Psoas muscle (tissue), 8 donors: Measurements from ENCODE around the gene PATZ1. TPM values are rescaled to one million over a fixed set of nuclear protein-coding genes. Genes with fewer than 3 reads are reported as not detected.

Source experiments
- ATAC-seq, 4 donors: fragments of 200-7000 bp; cut with Tn5 transposase; one replicate each; pipeline ENCODE4 v1.9.1; 2020; ENCODE audit warnings: moderate library complexity in 3 of 4, mild to moderate bottlenecking in 2 of 4
- DNase-seq, 2 donors: peaks; one replicate each; pipeline ENCODE4 v3.0.0-alpha.2; 2020
- H3K27ac ChIP-seq: fragments of 200-600 bp; one replicate; pipeline ENCODE4 v1.8.0; 2022
- H3K27me3 ChIP-seq, 3 donors: fragments of 200-600 bp in 1 of 3; one replicate each; pipeline versions ENCODE4 v1.6.1 to v1.8.0; 2013 to 2022; ENCODE audit warnings: low read length in 2 of 3, mild to moderate bottlenecking in 2 of 3, moderate library complexity in 1 of 3; ENCODE audit not compliant: insufficient read depth in 3 of 3
- H3K36me3 ChIP-seq, 2 donors: fragments of 200-600 bp in 1 of 2; one replicate each; pipeline versions ENCODE4 v1.6.1 to v1.8.0; 2013 to 2022; ENCODE audit warnings: low read depth in 1 of 2, mild to moderate bottlenecking in 1 of 2, moderate library complexity in 1 of 2; ENCODE audit not compliant: insufficient read depth in 1 of 2
- H3K4me1 ChIP-seq: fragments of 200-600 bp; one replicate; pipeline ENCODE4 v1.8.0; 2022
- H3K4me3 ChIP-seq: fragments of 200-600 bp; one replicate; pipeline ENCODE4 v1.8.0; 2022; ENCODE audit warnings: mild to moderate bottlenecking
- H3K9me3 ChIP-seq: fragments of 200-600 bp; one replicate; pipeline ENCODE4 v1.8.0; 2022
- WGBS, 3 donors: extraction: QIAGEN DNeasy Blood & Tissue Kit; methylation state at CpG; one replicate each; pipeline versions ENCODE4 v1.1.6 to v1.1.7; 2013; 5-methylcytosine and 5-hydroxymethylcytosine counted together
- intact Hi-C, 2 donors: fragments of 100-400 bp; cut with DNase I; formaldehyde crosslinking; loops; one replicate each; pipeline versions ENCODE4 v1.11.0 to v1.14.2; 2022
- polyA plus RNA-seq, 3 donors: library from polyadenylated mRNA; stranded (reverse); fragments of 200-250 nt; gene quantifications; one replicate each; pipeline ENCODE4 v1.2.3, GENCODE V29; 2013
- total RNA-seq, 4 donors: library from RNA; stranded (reverse); fragmentation: NEBNext Ultra II Directional in 2 of 4; extraction: Animal tissue kit (Norgen Biotek cat#: 25700) in 2 of 4; gene quantifications; one replicate each; pipeline versions ENCODE4 v1.2.1 to v1.2.4, GENCODE V29; 2021 to 2023
- TF ChIP-seq, protein P1 (sequence below): fragments of 200-600 bp; IDR thresholded peaks from one replicate; pipeline ENCODE4 v1.8.0; 2022; ENCODE audit warnings: antibody characterized with exemption
- donor health status: healthy with polysubstance abuse.
- donor health status: DM: no; HTN: no; CAD: no; lungs with moderate emphysema.
- donor health status: Bipolar disorder and iron deficiency.
- donor health status: healthy.
- donor health status: DM: yes; HTN: yes; CAD: no.
- donor health status: DM: no; HTN: no; CAD: no.
- donor health status: DM: no; HTN: no; CAD: no.
- donor health status: DM: yes; HTN: yes; CAD: no.

PATZ1 gene
- total and polyA plus RNA-seq, 7 donors = 5.2 to 14.2 (median 9.2) TPM

DNA sequence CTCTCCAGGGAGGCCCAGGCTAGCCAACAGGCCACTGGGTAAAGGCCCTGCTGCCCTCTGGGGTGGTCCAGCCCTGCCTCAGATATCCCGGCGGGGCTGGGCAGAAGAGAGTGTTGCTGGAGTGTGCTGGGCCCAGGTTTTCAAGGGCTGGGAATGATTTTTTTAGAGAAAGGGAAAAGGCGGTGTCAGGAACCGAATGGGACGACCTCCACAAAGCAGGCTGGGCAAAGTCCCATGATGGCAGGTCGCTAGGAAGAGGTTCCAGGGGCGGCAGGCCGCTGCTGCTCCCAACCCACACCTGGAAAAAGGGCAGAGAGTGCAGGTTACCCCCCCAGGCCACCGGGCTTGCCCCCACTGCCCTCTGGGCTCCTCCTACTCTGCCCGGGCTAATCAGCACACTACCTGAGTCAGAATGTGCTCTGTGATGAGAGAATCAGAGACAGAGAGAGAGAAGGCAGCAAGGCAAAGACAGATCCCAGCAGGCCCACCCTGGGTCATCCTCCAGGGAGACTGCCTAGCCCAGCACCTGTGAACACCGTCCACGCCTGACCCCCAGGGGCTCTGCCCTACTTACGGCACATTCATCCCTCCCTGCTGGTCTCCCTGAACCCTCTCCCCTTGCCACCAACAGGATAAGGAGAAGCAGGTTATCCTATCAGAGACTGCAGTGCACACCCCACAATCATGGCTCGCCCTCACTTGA, 4.6 kb downstream of the PATZ1 start:
- H3K27me3 ChIP-seq = no peaks in the 10 kb centered on the region
- TF ChIP-seq, protein P1, sequence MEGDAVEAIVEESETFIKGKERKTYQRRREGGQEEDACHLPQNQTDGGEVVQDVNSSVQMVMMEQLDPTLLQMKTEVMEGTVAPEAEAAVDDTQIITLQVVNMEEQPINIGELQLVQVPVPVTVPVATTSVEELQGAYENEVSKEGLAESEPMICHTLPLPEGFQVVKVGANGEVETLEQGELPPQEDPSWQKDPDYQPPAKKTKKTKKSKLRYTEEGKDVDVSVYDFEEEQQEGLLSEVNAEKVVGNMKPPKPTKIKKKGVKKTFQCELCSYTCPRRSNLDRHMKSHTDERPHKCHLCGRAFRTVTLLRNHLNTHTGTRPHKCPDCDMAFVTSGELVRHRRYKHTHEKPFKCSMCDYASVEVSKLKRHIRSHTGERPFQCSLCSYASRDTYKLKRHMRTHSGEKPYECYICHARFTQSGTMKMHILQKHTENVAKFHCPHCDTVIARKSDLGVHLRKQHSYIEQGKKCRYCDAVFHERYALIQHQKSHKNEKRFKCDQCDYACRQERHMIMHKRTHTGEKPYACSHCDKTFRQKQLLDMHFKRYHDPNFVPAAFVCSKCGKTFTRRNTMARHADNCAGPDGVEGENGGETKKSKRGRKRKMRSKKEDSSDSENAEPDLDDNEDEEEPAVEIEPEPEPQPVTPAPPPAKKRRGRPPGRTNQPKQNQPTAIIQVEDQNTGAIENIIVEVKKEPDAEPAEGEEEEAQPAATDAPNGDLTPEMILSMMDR = no peak
- DNase-seq = no peak
- H3K36me3 ChIP-seq = peaks cover 0 to 60% of the 10 kb centered on the region in 2 donors
- H3K4me1 ChIP-seq = peaks cover 24% of the 10 kb centered on the region
- intact Hi-C loops = loop anchor here (5.0 to 10.0 kb wide), 2 partner anchors 49 to 143 kb away; partner anchors contain the start of genes EIF4ENIF1 (in 1 of the 2) and PIK3IP1 (in 1 of the 2)
- no peaks in the 10 kb centered on the region for H3K9me3 ChIP-seq
- no peak overlapping the region for H3K4me3 ChIP-seq
- no peak overlapping the region for H3K27ac ChIP-seq
- no peak for ATAC-seq
- 80 to 82% (median 81%) methylated on average over 10 to 14 of the region's 14 CpGs for WGBS, 3 donors

DNA sequence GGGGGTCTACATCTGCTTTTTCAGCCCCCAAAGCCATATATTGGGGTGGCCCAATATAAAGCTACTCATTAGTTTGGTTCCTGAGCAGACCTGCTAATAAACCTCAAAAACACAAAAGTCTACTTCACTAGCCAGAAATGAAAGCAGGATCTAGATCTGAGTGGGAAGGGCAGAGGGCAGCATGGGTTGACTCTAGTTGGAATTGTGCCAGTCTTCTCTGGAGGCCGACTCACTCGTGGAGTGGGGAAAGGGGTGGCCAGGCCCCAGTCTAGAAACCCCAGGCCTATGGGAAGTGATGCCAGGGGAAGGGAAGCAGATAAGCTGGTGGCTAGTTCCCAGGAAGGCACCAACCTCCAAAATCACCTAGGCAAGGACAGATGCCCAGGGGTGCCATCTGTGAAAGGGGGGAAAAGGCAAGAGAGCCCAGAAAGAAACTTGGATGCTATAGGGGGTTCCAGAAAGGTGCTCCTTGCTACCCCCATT, 5.3 kb downstream of the PATZ1 start:
- Histone ChIP-seq H3K9me3 (no peaks in the 10 kb centered on the region), H3K36me3 (peaks cover 0 to 60% of the 10 kb centered on the region in 2 donors), H3K4me1 (peaks cover 28% of the 10 kb centered on the region), H3K4me3 (no peak overlapping the region), H3K27me3 (no peaks in the 10 kb centered on the region), H3K27ac (no peak overlapping the region)
- TF ChIP-seq, protein P1 = no peak
- DNase-seq = no peak
- intact Hi-C loops = loop anchor here (5.0 to 10.0 kb wide), 2 partner anchors 49 to 144 kb away; partner anchors contain the start of genes EIF4ENIF1 (in 1 of the 2) and PIK3IP1 (in 1 of the 2)
- 9 to 18% (median 12%) methylated on average over 2 of the region's 2 CpGs for WGBS, 3 donors
- no peak for ATAC-seq

DNA sequence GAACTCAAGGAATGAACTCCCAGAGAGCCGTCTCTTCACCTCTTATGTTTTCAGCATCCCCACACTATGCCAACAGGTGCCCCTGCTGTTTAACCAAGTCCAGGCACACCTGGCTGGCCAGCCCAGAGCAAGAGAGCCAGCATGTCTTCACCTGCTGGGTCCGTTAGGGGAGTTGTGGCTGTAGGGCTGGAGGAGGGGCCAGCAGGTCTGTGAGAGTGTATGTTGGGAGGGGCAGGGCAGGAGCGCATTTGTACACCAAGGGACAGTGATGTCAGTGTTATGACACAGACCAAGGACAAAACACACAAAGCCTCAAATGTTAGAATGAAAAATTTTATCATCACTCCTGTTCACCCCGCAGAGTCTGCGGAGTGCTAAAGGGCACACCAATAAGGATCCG, 5.8 kb downstream of the PATZ1 start:
- peaks cover 0 to 63% of the 10 kb centered on the region in 2 donors for H3K36me3 ChIP-seq
- no peak overlapping the region for H3K4me3 ChIP-seq

DNA sequence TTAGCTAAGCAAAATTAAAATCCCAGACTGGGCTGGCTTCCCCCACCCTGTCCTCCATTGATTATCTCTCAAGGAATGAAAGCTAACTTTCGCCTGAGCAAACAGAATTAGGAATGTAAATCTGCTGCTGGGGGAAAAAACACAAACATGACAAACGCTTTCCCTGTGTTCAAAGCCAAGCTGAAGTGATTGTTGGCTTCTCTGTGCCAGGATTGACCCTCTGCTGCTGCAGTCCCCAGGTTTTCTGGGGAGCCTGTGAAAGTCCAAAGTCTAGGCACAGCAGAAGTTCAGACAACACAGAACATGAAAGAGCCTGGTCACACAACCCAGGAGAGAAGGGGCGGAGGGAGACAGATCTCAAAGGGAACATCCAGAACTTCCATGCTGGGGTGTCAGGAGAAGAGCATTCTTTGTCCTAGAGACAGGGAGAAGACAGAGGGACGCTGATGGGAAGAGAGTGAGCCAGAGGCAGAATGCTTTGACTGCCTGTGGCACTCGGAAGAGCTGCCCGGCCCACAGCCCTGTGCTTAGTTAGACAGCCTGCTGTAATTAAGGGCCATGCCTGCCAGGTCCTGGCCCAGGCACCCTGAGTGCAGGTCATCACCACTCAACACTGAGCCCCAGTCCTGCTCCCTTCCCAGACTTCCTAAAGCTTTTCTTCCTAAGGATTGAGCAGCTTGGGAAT, 6.9 kb downstream of the PATZ1 start:
- ATAC-seq (no peak), DNase-seq (no peak)
- intact Hi-C loops = no loop called here
- 65 to 76% (median 72%) methylated on average over 6 of the region's 6 CpGs for WGBS, 3 donors
- H3K36me3 ChIP-seq = peaks cover 2 to 73% of the 10 kb centered on the region in 2 donors
- H3K4me1 ChIP-seq = peaks cover 19% of the 10 kb centered on the region
- H3K9me3 ChIP-seq = no peaks in the 10 kb centered on the region
- TF ChIP-seq, protein P1 = no peak
- H3K4me3 ChIP-seq = no peak overlapping the region
- H3K27ac ChIP-seq = no peak overlapping the region
- H3K27me3 ChIP-seq = no peaks in the 10 kb centered on the region

More for the DNA sequence above, 5.8 kb downstream of the PATZ1 start:
- 82 to 93% (median 89%) methylated on average over 6 of the region's 6 CpGs for WGBS, 3 donors
- ATAC-seq (no peak), DNase-seq (no peak)
- TF ChIP-seq, protein P1 = no peak
- no peak overlapping the region for H3K27ac ChIP-seq
- H3K4me1 ChIP-seq = peaks cover 30% of the 10 kb centered on the region
- H3K9me3 ChIP-seq = no peaks in the 10 kb centered on the region
- intact Hi-C loops = loop anchor here (5.0 to 10.0 kb wide), 2 partner anchors 48 to 144 kb away; partner anchors contain the start of genes EIF4ENIF1 (in 1 of the 2) and PIK3IP1 (in 1 of the 2)
- no peaks in the 10 kb centered on the region for H3K27me3 ChIP-seq
